ENCODE results near the gene LGR6. TPM values are rescaled to one million over a fixed set of nuclear protein-coding genes. Genes with fewer than 3 reads are reported as not detected.
"Not testable (repeated sequence)": the region's sequence is repeated elsewhere in the genome, so short reads cannot be mapped to it uniquely, and the experiment has no call there.

LGR6 gene
- total RNA-seq, 2 experiments from 2014 or later, result 0.08 TPM; not detected in 1

- CTCF ChIA-PET, result interaction anchor here (1.4 to 1.8 kb wide), 4 partner anchors 15 to 28 kb away, joined by 4 to 11 read pairs (median 6); no protein-coding TSS in a partner anchor
- no peaks in the 10 kb centered on the region for H3K27me3 Mint-ChIP-seq
- H3K27ac Mint-ChIP-seq, result peak overlapping the region; percentile 99
- no peak for DNase-seq
- peak overlapping the region; percentile 98 for H3K4me3 Mint-ChIP-seq
- POLR2A ChIA-PET, result interaction anchor here (1.3 to 8.3 kb wide), 7 partner anchors 7 to 181 kb away, joined by 4 to 174 read pairs (median 9); partner anchors contain the start of genes ARL8A and UBE2T
- H3K4me1 Mint-ChIP-seq, result peaks cover 87% of the 10 kb centered on the region
- H3K36me3 Mint-ChIP-seq (ENCODE audit: low read depth), result peaks cover 38% of the 10 kb centered on the region
- H3K9me3 Mint-ChIP-seq, result no peaks in the 10 kb centered on the region
These were observed 32.2 kb upstream of the LGR6 start for GRCh38 chr1:202161151-202162046.

- H3K4me1 Mint-ChIP-seq, result peaks cover 87% of the 10 kb centered on the region
- peaks cover 36% of the 10 kb centered on the region for H3K36me3 Mint-ChIP-seq (ENCODE audit: low read depth)
- H3K27me3 Mint-ChIP-seq, result no peaks in the 10 kb centered on the region
- POLR2A ChIA-PET, result interaction anchor here (1.9 to 8.3 kb wide), 4 partner anchors 7 to 180 kb away, joined by 9 to 174 read pairs (median 24); partner anchors contain the start of genes ARL8A and UBE2T
- CTCF ChIA-PET, result interaction anchor here (1.6 to 1.8 kb wide), 4 partner anchors 15 to 27 kb away, joined by 4 to 11 read pairs (median 5); no protein-coding TSS in a partner anchor
- peak; percentile 67 for DNase-seq
- H3K9me3 Mint-ChIP-seq, result no peaks in the 10 kb centered on the region
- H3K4me3 Mint-ChIP-seq, result peak overlapping the region; percentile 98
- peak overlapping the region; percentile 99 for H3K27ac Mint-ChIP-seq
These were observed 31.6 kb upstream of the LGR6 start for GRCh38 chr1:202162047-202162417.

- CTCF ChIA-PET, result interaction anchor here (0.7 to 4.1 kb wide), 10 partner anchors 8 to 267 kb away, joined by 3 to 26 read pairs (median 4); no protein-coding TSS in a partner anchor
- H3K27ac Mint-ChIP-seq, result peak overlapping the region; percentile 99
- POLR2A ChIA-PET, result interaction anchor here (1.1 to 8.3 kb wide), 6 partner anchors 8 to 179 kb away, joined by 3 to 174 read pairs (median 14); partner anchors contain the start of genes ARL8A and UBE2T
- peaks cover 83% of the 10 kb centered on the region for H3K4me1 Mint-ChIP-seq
- peak; percentile 57 for DNase-seq
- peaks cover 32% of the 10 kb centered on the region for H3K36me3 Mint-ChIP-seq (ENCODE audit: low read depth)
- peak overlapping the region; percentile 98 for H3K4me3 Mint-ChIP-seq
- H3K27me3 Mint-ChIP-seq, result no peaks in the 10 kb centered on the region
- no peaks in the 10 kb centered on the region for H3K9me3 Mint-ChIP-seq
These were observed 30.9 kb upstream of the LGR6 start for GRCh38 chr1:202162418-202163280.

- Mint-ChIP-seq H3K27ac (peak overlapping the region; percentile 99), H3K27me3 (no peaks in the 10 kb centered on the region), H3K4me1 (peaks cover 76% of the 10 kb centered on the region), H3K4me3 (peak overlapping the region; percentile 98), H3K36me3 (ENCODE audit: low read depth) (peaks cover 24% of the 10 kb centered on the region), H3K9me3 (no peaks in the 10 kb centered on the region)
- POLR2A ChIA-PET, result interaction anchor here (1.0 to 8.3 kb wide), 9 partner anchors 9 to 178 kb away, joined by 3 to 174 read pairs (median 9); partner anchors contain the start of genes ARL8A and UBE2T
- CTCF ChIA-PET, result interaction anchor here (0.5 to 4.1 kb wide), 10 partner anchors 9 to 280 kb away, joined by 3 to 26 read pairs (median 4); no protein-coding TSS in a partner anchor
- DNase-seq, result no peak
These were observed 30.0 kb upstream of the LGR6 start for GRCh38 chr1:202163281-202164270.

GRCh38 chr1:202164271-202165037 is 29.1 kb upstream of the LGR6 start:
- Mint-ChIP-seq H3K9me3 (no peaks in the 10 kb centered on the region), H3K36me3 (ENCODE audit: low read depth) (peaks cover 15% of the 10 kb centered on the region), H3K4me3 (peak overlapping the region; percentile 65), H3K27ac (peak overlapping the region; percentile 99), H3K4me1 (peaks cover 69% of the 10 kb centered on the region), H3K27me3 (no peaks in the 10 kb centered on the region)
- CTCF ChIA-PET, result interaction anchor here (0.5 to 4.1 kb wide), 6 partner anchors 10 to 281 kb away, joined by 3 to 26 read pairs (median 7); partner anchors contain the start of gene LGR6
- POLR2A ChIA-PET, result interaction anchor here (1.0 to 8.3 kb wide), 5 partner anchors 10 to 18 kb away, joined by 3 to 174 read pairs (median 7); partner anchors contain the start of gene ARL8A
- peak; percentile 85 for DNase-seq

GRCh38 chr1:202165267-202165941 is 28.2 kb upstream of the LGR6 start:
- peaks cover 5% of the 10 kb centered on the region for H3K36me3 Mint-ChIP-seq (ENCODE audit: low read depth)
- ChIA-PET CTCF (interaction anchor here (0.7 to 4.1 kb wide), 6 partner anchors 10 to 874 kb away, joined by 3 to 26 read pairs (median 7); partner anchors contain the start of gene LGR6), POLR2A (interaction anchor here (0.9 to 8.3 kb wide), 5 partner anchors 9 to 19 kb away, joined by 4 to 174 read pairs (median 7); partner anchors contain the start of gene ARL8A)
- H3K27me3 Mint-ChIP-seq, result no peaks in the 10 kb centered on the region
- peak overlapping the region; percentile 65 for H3K4me3 Mint-ChIP-seq
- peak; percentile 47 for DNase-seq
- peaks cover 68% of the 10 kb centered on the region for H3K4me1 Mint-ChIP-seq
- H3K27ac Mint-ChIP-seq, result peak overlapping the region; percentile 99
- H3K9me3 Mint-ChIP-seq, result no peaks in the 10 kb centered on the region

- peaks cover 68% of the 10 kb centered on the region for H3K4me1 Mint-ChIP-seq
- no peaks in the 10 kb centered on the region for H3K9me3 Mint-ChIP-seq
- no peaks in the 10 kb centered on the region for H3K36me3 Mint-ChIP-seq (ENCODE audit: low read depth)
- no peak for DNase-seq
- POLR2A ChIA-PET, result interaction anchor here (0.9 to 8.3 kb wide), 5 partner anchors 8 to 20 kb away, joined by 3 to 174 read pairs (median 7); partner anchors contain the start of gene ARL8A
- H3K27ac Mint-ChIP-seq, result peak overlapping the region; percentile 99
- no peaks in the 10 kb centered on the region for H3K27me3 Mint-ChIP-seq
- CTCF ChIA-PET, result interaction anchor here (0.6 to 4.1 kb wide), 8 partner anchors 9 to 1172 kb away, joined by 3 to 26 read pairs (median 6); partner anchors contain the start of gene LGR6
- H3K4me3 Mint-ChIP-seq, result peak overlapping the region; percentile 9
These were observed 27.4 kb upstream of the LGR6 start for GRCh38 chr1:202165942-202166843.

GRCh38 chr1:202167054-202167453 is 26.5 kb upstream of the LGR6 start:
- H3K4me1 Mint-ChIP-seq, result peaks cover 60% of the 10 kb centered on the region
- not testable (repeated sequence) for H3K4me3 Mint-ChIP-seq; H3K36me3 Mint-ChIP-seq (ENCODE audit: low read depth); H3K27me3 Mint-ChIP-seq; DNase-seq; H3K9me3 Mint-ChIP-seq
- peak overlapping the region; percentile 6 for H3K27ac Mint-ChIP-seq
- ChIA-PET CTCF (interaction anchor here (1.2 to 2.5 kb wide), 2 partner anchors 12 to 26 kb away, joined by 3 to 10 read pairs; partner anchors contain the start of gene LGR6), POLR2A (interaction anchor here (1.1 kb wide), 1 partner anchor 13 kb away, joined by 4 read pairs; no protein-coding TSS in a partner anchor)

GRCh38 chr1:202167708-202168415 is 25.7 kb upstream of the LGR6 start:
- Mint-ChIP-seq H3K4me1 (peaks cover 52% of the 10 kb centered on the region), H3K36me3 (ENCODE audit: low read depth) (no peaks in the 10 kb centered on the region), H3K4me3 (no peak overlapping the region), H3K27me3 (no peaks in the 10 kb centered on the region), H3K9me3 (no peaks in the 10 kb centered on the region), H3K27ac (no peak overlapping the region)
- ChIA-PET CTCF (interaction anchor here (1.2 kb wide), 1 partner anchor 13 kb away, joined by 3 read pairs; no protein-coding TSS in a partner anchor), POLR2A (interaction anchor here (1.1 to 1.3 kb wide), 2 partner anchors 8 to 12 kb away, joined by 4 read pairs; partner anchors contain the start of gene PTPN7)
- DNase-seq, result no peak

Measured in activated CD4-positive, alpha-beta memory T cell treated with anti-CD3 and anti-CD28 coated beads, Interleukin-2, amount 10 ng/mL, durations not matched to agents 7 days and 5 days (primary cell).